ENCODE data around the gene MRPS23.

The MRPS23 gene

GRCh38 chr17:57794841-57795240 is 55.0 kb downstream of the MRPS23 start:
- DNase-seq (ENCODE audit: low read depth) = no peak

DNA sequence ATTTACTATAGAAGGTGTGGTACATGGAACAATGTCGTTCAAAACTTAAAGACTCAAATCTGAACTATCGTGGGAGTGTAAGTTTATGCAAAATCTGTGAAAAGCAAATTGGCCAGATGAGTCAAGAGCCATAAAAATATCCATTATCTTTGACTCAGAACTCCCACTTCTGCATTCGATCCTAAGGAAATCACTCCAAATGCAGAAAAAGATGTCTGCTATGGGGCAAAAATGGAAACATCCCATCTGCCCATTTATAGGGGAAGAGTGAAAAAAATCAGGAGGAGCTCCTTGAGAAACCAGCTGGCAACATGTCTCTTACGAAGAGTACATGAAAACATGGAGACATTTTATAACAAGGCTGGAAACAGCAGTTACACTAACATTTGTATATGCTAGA is 61.1 kb downstream of the MRPS23 start:
- no peak for DNase-seq (ENCODE audit: low read depth)

DNA sequence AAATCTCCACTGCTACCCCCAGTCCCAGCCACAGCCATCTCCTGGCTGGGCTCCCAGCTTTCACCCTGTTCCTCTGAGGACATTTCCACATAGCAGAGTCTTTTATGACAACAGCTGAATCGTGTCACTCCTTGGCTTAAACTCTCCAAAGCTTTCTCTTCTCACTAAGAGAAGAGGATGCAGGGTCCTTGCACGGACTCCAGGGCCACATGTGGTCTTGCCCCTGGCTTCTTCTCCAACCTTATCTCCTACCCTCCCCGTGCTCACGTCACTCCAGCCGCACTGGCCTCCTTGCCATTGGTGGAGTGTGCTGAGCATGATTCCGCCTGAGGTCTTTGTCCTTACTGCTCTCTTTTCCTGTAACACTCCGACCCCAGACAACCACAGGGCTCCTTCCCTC is 64.8 kb downstream of the MRPS23 start:
- no peak for DNase-seq (ENCODE audit: low read depth)
